Nephron (organoid): Measurements from ENCODE around the gene SGO1.

Experiments used
- H3K27ac Mint-ChIP-seq, 3 experiments: 2 replicates each; pipeline ENCODE4 v1.8.0; 2020; ENCODE audit warnings: mixed read lengths in 3 of 3, mild to moderate bottlenecking in 2 of 3, moderate library complexity in 1 of 3
- H3K27me3 Mint-ChIP-seq: 2 replicates; pipeline ENCODE4 v1.8.0; 2021; ENCODE audit warnings: low read depth, mild to moderate bottlenecking, moderate library complexity, mixed read lengths
- H3K36me3 Mint-ChIP-seq: 2 replicates; pipeline ENCODE4 v1.8.0; 2020; ENCODE audit warnings: low read depth, mixed read lengths
- H3K4me1 Mint-ChIP-seq: 2 replicates; pipeline ENCODE4 v1.8.0; 2020; ENCODE audit warnings: mixed read lengths
- H3K4me3 Mint-ChIP-seq, 3 experiments: 2 replicates each; pipeline ENCODE4 v1.8.0; 2020; ENCODE audit warnings: mild to moderate bottlenecking in 3 of 3, mixed read lengths in 3 of 3, moderate library complexity in 2 of 3
- H3K9me3 Mint-ChIP-seq: 2 replicates; pipeline ENCODE4 v1.8.0; 2020; ENCODE audit warnings: mixed read lengths
- CTCF ChIP-seq, 3 experiments: fragments of 200-600 bp; sonication (generic); IDR thresholded peaks; one replicate each; pipeline ENCODE4 v1.5.0; 2021; ENCODE audit warnings: antibody characterized with exemption in 3 of 3; ENCODE audit not compliant: unreplicated experiment in 3 of 3

Gene SGO1

GRCh38 chr3:20125897-20126296 is 60.1 kb downstream of the SGO1 start:
- no peak for TF ChIP-seq CTCF (IDR thresholded peaks at IDR 0.05; ENCODE audit: unreplicated experiment in 3 of 3)
- H3K4me1 Mint-ChIP-seq = peaks cover 20% of the 10 kb centered on the region
- H3K9me3 Mint-ChIP-seq = no peaks in the 10 kb centered on the region
- H3K27me3 Mint-ChIP-seq = no peaks in the 10 kb centered on the region
- H3K36me3 Mint-ChIP-seq = peaks cover 54% of the 10 kb centered on the region
- H3K4me3 Mint-ChIP-seq = no peak overlapping the region
- H3K27ac Mint-ChIP-seq = no peak overlapping the region

GRCh38 chr3:20125289-20125688 is 60.7 kb downstream of the SGO1 start:
- no peak overlapping the region for H3K27ac Mint-ChIP-seq
- peaks cover 15% of the 10 kb centered on the region for H3K4me1 Mint-ChIP-seq
- TF ChIP-seq CTCF (IDR thresholded peaks at IDR 0.05; ENCODE audit: unreplicated experiment in 3 of 3) = no peak
- no peak overlapping the region for H3K4me3 Mint-ChIP-seq
- H3K36me3 Mint-ChIP-seq = peaks cover 55% of the 10 kb centered on the region
- no peaks in the 10 kb centered on the region for H3K9me3 Mint-ChIP-seq
- no peaks in the 10 kb centered on the region for H3K27me3 Mint-ChIP-seq

GRCh38 chr3:20123131-20123652 is 62.8 kb downstream of the SGO1 start:
- Mint-ChIP-seq H3K4me1 (peaks cover 6% of the 10 kb centered on the region), H3K36me3 (peaks cover 56% of the 10 kb centered on the region), H3K27me3 (no peaks in the 10 kb centered on the region), H3K27ac (peak overlapping the region in 1 of 3 experiments; percentile 2), H3K4me3 (no peak overlapping the region), H3K9me3 (no peaks in the 10 kb centered on the region)
- no peak for TF ChIP-seq CTCF (IDR thresholded peaks at IDR 0.05; ENCODE audit: unreplicated experiment in 3 of 3)

GRCh38 chr3:20121088-20121487 is 64.9 kb downstream of the SGO1 start:
- Mint-ChIP-seq H3K27me3 (no peaks in the 10 kb centered on the region), H3K4me1 (no peaks in the 10 kb centered on the region), H3K27ac (no peak overlapping the region), H3K36me3 (peaks cover 49% of the 10 kb centered on the region), H3K9me3 (no peaks in the 10 kb centered on the region), H3K4me3 (no peak overlapping the region)
- TF ChIP-seq CTCF (IDR thresholded peaks at IDR 0.05; ENCODE audit: unreplicated experiment in 3 of 3) = no peak
